Transverse colon (tissue), 4 donors: Measurements from ENCODE around the gene PHACTR4.

Source experiments
- CTCF ChIP-seq, 5 experiments: fragments of 200-600 bp in 3 of 5; fragments of 450-650 bp in 2 of 5; sonication (generic) in 3 of 5; IDR thresholded peaks; 1 replicate in 2 of 5; 2 replicates in 3 of 5; pipeline ENCODE4 v1.5.1; 2016 to 2017; ENCODE audit warnings: antibody characterized with exemption in 5 of 5, inconsistent platforms in 3 of 5, mild to moderate bottlenecking in 2 of 5, moderate library complexity in 1 of 5
- EP300 ChIP-seq: sonication (generic); formaldehyde crosslinking; IDR thresholded peaks from one replicate; pipeline ENCODE4 v1.6.1; 2017; ENCODE audit warnings: antibody characterized with exemption, low read depth
- POLR2A ChIP-seq: fragments of 450-650 bp; IDR thresholded peaks from one replicate; pipeline ENCODE4 v1.6.1; 2016; ENCODE audit warnings: antibody characterized with exemption, mild to moderate bottlenecking, moderate library complexity
- POLR2AphosphoS5 ChIP-seq, 3 donors: sonication (generic); formaldehyde crosslinking; IDR thresholded peaks; one replicate each; pipeline ENCODE4 v1.6.1; 2016; ENCODE audit warnings: antibody characterized with exemption in 3 of 3

DNA sequence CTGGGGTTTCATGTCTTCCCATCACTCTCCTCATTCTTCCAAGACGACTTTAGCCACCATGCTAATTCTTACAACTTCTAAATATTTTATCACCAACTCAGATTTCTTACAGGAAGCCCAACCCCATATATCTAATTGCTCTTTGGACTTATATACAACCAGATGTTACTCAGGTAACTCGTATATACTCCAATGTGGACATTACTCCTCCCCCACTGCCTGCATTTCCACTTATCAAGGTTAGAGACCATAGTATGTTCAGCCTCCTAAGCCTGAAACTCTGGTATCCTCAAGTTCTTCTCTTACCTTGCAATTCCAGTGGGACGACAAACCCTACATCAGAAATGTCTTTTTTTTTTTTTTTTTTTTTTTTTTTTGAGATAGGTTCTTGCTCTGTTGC is 133.6 kb downstream of the PHACTR4 start:
- TF ChIP-seq POLR2A (no peak), POLR2AphosphoS5 (IDR thresholded peaks at IDR 0.05) (no peak), CTCF (IDR thresholded peaks at IDR 0.05) (no peak), EP300 (no peak)
